ENCODE data around the gene GRM8.
"Not testable (repeated sequence)": the region's sequence is repeated elsewhere in the genome, so short reads cannot be mapped to it uniquely, and the experiment has no call there.

GRCh38 chr7:126908564-126908963 is 344.2 kb downstream of the GRM8 start:
- TF ChIP-seq, protein P1, sequence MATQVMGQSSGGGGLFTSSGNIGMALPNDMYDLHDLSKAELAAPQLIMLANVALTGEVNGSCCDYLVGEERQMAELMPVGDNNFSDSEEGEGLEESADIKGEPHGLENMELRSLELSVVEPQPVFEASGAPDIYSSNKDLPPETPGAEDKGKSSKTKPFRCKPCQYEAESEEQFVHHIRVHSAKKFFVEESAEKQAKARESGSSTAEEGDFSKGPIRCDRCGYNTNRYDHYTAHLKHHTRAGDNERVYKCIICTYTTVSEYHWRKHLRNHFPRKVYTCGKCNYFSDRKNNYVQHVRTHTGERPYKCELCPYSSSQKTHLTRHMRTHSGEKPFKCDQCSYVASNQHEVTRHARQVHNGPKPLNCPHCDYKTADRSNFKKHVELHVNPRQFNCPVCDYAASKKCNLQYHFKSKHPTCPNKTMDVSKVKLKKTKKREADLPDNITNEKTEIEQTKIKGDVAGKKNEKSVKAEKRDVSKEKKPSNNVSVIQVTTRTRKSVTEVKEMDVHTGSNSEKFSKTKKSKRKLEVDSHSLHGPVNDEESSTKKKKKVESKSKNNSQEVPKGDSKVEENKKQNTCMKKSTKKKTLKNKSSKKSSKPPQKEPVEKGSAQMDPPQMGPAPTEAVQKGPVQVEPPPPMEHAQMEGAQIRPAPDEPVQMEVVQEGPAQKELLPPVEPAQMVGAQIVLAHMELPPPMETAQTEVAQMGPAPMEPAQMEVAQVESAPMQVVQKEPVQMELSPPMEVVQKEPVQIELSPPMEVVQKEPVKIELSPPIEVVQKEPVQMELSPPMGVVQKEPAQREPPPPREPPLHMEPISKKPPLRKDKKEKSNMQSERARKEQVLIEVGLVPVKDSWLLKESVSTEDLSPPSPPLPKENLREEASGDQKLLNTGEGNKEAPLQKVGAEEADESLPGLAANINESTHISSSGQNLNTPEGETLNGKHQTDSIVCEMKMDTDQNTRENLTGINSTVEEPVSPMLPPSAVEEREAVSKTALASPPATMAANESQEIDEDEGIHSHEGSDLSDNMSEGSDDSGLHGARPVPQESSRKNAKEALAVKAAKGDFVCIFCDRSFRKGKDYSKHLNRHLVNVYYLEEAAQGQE (IDR thresholded peaks at IDR 0.05; ENCODE audit: borderline replicate concordance) = not testable (repeated sequence)
- TF ChIP-seq, protein P2, sequence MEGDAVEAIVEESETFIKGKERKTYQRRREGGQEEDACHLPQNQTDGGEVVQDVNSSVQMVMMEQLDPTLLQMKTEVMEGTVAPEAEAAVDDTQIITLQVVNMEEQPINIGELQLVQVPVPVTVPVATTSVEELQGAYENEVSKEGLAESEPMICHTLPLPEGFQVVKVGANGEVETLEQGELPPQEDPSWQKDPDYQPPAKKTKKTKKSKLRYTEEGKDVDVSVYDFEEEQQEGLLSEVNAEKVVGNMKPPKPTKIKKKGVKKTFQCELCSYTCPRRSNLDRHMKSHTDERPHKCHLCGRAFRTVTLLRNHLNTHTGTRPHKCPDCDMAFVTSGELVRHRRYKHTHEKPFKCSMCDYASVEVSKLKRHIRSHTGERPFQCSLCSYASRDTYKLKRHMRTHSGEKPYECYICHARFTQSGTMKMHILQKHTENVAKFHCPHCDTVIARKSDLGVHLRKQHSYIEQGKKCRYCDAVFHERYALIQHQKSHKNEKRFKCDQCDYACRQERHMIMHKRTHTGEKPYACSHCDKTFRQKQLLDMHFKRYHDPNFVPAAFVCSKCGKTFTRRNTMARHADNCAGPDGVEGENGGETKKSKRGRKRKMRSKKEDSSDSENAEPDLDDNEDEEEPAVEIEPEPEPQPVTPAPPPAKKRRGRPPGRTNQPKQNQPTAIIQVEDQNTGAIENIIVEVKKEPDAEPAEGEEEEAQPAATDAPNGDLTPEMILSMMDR (IDR thresholded peaks at IDR 0.05; ENCODE audit: poor library complexity, severe bottlenecking) = not testable (repeated sequence)
- TF ChIP-seq SMC3 (conservative IDR thresholded peaks at IDR 0.05; ENCODE audit: poor library complexity); EP300 (conservative IDR thresholded peaks at IDR 0.05; ENCODE audit: poor library complexity, severe bottlenecking); POLR2AphosphoS5 (IDR thresholded peaks at IDR 0.05): not testable (repeated sequence)

All from neural cell (in vitro differentiated cells).